ENCODE measurements around the gene GPR141.

The GPR141 gene

DNA sequence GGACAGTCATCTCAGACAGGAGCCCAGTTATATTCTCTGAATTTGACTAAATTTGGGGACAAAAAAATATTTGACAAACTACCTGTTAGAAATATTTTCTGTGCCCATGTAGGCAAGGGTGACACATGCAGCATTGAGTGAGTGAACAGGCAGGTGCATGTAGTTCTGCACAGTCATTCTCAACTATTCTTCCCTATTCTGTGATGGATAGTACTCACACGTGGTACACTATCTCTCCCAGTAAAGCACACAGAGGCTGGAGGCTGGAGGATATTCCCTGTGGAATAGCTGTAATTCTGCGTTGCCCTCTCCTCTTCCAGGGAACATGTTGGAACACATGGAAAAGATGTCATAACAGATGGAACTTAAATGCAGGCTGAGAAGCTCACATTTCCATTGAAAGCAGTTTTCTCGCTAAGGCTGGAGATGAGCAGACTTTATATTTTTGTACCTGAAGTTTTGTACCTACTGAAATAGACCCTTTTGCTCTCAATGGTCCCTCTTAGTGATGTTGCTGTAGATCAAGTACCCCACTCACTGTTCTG, 75.0 kb downstream of the GPR141 start:
- no peak overlapping the region for H3K27ac ChIP-seq (ENCODE audit: insufficient read depth in 1 of 2, low read depth in 1 of 2, low read length in 2 of 2, poor library complexity in 1 of 2, severe bottlenecking in 2 of 2)
- peaks cover 0 to 38% (median 16%) of the 10 kb centered on the region in 4 experiments for H3K4me1 ChIP-seq (ENCODE audit: control extremely low read depth in 1 of 4, control insufficient read depth in 4 of 4, insufficient read depth in 4 of 4, low read length in 3 of 4)
- H3K36me3 ChIP-seq (ENCODE audit: control insufficient read depth in 4 of 4, insufficient read depth in 4 of 4, low read length in 3 of 4) = peaks cover 0 to 1% (median 0%) of the 10 kb centered on the region in 4 experiments
- H3K27me3 ChIP-seq (replicated peaks in 2 of 5; ENCODE audit: control insufficient read depth in 4 of 5, insufficient read depth in 5 of 5, low read length in 4 of 5) = no peaks in the 10 kb centered on the region
- H3K4me3 ChIP-seq (ENCODE audit: control insufficient read depth in 1 of 7, extremely low read depth in 1 of 7, insufficient read depth in 4 of 7, low read depth in 2 of 7, low read length in 6 of 7) = no peak overlapping the region
- POLR2A ChIA-PET = no interaction called here
- CTCF ChIA-PET = interaction anchor here (1.6 to 1.7 kb wide), 2 partner anchors 26 to 73 kb away, joined by 5 to 6 read pairs; no protein-coding TSS in a partner anchor
- DNase-seq = peak in 2 of 3 donors; percentile 37 to 60
- no peaks in the 10 kb centered on the region for H3K9me3 ChIP-seq (ENCODE audit: control extremely low read depth in 1 of 5, control insufficient read depth in 4 of 5, insufficient read depth in 2 of 5, low read depth in 1 of 5, low read length in 4 of 5)
- 86% methylated on average over 2 of the region's 3 CpGs for WGBS (ENCODE audit: insufficient coverage)

DNA sequence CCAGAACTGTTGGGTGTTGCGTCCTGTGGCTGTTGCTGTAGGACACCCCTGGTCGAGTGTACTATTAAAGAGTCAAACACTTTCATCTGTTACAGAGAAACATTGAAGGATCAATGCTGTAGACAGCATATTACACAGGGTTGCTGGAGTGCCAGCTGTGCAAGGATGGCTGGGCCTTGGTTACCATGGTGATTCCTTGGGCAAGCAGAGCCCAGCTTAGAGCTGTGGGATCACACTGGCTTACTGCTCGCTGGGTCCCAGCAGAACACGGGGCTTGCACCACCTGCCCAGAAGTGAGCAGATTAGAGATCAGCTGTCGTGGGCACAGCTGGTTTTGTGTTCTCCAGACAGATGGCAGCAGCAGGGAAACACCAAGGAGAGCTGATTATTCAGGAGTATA, 76.0 kb downstream of the GPR141 start:
- DNase-seq = peak in 2 of 3 donors; percentile 31 to 51
- Histone ChIP-seq H3K27ac (ENCODE audit: insufficient read depth in 1 of 2, low read depth in 1 of 2, low read length in 2 of 2, poor library complexity in 1 of 2, severe bottlenecking in 2 of 2) (no peak overlapping the region), H3K36me3 (ENCODE audit: control insufficient read depth in 4 of 4, insufficient read depth in 4 of 4, low read length in 3 of 4) (peaks cover 0 to 3% (median 0%) of the 10 kb centered on the region in 4 experiments), H3K27me3 (replicated peaks in 2 of 5; ENCODE audit: control insufficient read depth in 4 of 5, insufficient read depth in 5 of 5, low read length in 4 of 5) (no peaks in the 10 kb centered on the region), H3K4me1 (ENCODE audit: control extremely low read depth in 1 of 4, control insufficient read depth in 4 of 4, insufficient read depth in 4 of 4, low read length in 3 of 4) (peaks cover 0 to 38% (median 16%) of the 10 kb centered on the region in 4 experiments), H3K4me3 (ENCODE audit: control insufficient read depth in 1 of 7, extremely low read depth in 1 of 7, insufficient read depth in 4 of 7, low read depth in 2 of 7, low read length in 6 of 7) (no peak overlapping the region), H3K9me3 (ENCODE audit: control extremely low read depth in 1 of 5, control insufficient read depth in 4 of 5, insufficient read depth in 2 of 5, low read depth in 1 of 5, low read length in 4 of 5) (peaks cover 0 to 2% (median 0%) of the 10 kb centered on the region in 5 experiments)
- ChIA-PET CTCF (no interaction called here), POLR2A (no interaction called here)
- WGBS (ENCODE audit: insufficient coverage) = 61% methylated on average over 3 of the region's 5 CpGs

- no CpG with 5 or more reads among the region's 4 CpGs for WGBS (ENCODE audit: insufficient coverage)
- Histone ChIP-seq H3K27ac (ENCODE audit: insufficient read depth in 1 of 2, low read depth in 1 of 2, low read length in 2 of 2, poor library complexity in 1 of 2, severe bottlenecking in 2 of 2) (no peak overlapping the region), H3K9me3 (ENCODE audit: control extremely low read depth in 1 of 5, control insufficient read depth in 4 of 5, insufficient read depth in 2 of 5, low read depth in 1 of 5, low read length in 4 of 5) (peaks cover 0 to 2% (median 0%) of the 10 kb centered on the region in 5 experiments), H3K36me3 (ENCODE audit: control insufficient read depth in 4 of 4, insufficient read depth in 4 of 4, low read length in 3 of 4) (peaks cover 0 to 3% (median 0%) of the 10 kb centered on the region in 4 experiments), H3K4me1 (ENCODE audit: control extremely low read depth in 1 of 4, control insufficient read depth in 4 of 4, insufficient read depth in 4 of 4, low read length in 3 of 4) (peaks cover 28 to 53% (median 39%) of the 10 kb centered on the region in 4 experiments), H3K4me3 (ENCODE audit: control insufficient read depth in 1 of 7, extremely low read depth in 1 of 7, insufficient read depth in 4 of 7, low read depth in 2 of 7, low read length in 6 of 7) (no peak overlapping the region), H3K27me3 (replicated peaks in 2 of 5; ENCODE audit: control insufficient read depth in 4 of 5, insufficient read depth in 5 of 5, low read length in 4 of 5) (no peaks in the 10 kb centered on the region)
- POLR2A ChIA-PET = no interaction called here
- DNase-seq = no peak
- CTCF ChIA-PET = no interaction called here
Observed at GRCh38 chr7:37765421-37765829, 81.9 kb downstream of the GPR141 start.

DNA sequence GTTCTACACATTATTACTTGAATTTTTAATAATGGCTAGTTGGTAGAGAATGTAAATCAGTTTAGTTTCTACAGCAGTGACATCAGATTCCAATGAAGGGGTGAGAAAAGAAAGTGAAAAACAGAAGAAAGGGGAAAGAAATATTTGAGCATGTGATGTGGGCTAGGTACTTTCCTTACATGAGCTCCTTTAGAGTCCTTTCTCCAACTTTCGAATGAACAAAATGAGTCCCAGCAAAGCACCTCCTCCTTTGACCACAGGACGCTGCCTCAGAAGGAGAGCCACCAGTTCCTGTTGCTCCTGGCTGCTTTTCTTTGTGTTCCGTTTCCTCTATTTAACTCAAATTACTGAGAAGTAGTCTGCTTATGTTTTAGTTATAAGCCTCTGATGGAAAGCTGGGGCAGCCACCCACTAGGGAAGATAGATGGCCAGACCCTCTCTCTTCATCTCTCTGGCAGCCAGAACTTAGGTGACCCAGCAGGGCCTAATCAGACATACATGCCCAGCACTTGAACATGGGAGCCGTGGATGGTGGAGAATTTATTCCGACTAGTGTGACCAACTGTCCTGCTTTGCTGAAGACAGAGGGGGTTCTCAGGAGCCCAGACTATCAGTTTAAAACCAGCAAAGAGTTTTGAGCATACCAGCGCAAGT, 82.4 kb downstream of the GPR141 start:
- H3K27ac ChIP-seq (ENCODE audit: insufficient read depth in 1 of 2, low read depth in 1 of 2, low read length in 2 of 2, poor library complexity in 1 of 2, severe bottlenecking in 2 of 2) = peak overlapping the region in 1 of 2 experiments; percentile 38
- peaks cover 0 to 3% (median 0%) of the 10 kb centered on the region in 4 experiments for H3K36me3 ChIP-seq (ENCODE audit: control insufficient read depth in 4 of 4, insufficient read depth in 4 of 4, low read length in 3 of 4)
- H3K27me3 ChIP-seq (replicated peaks in 2 of 5; ENCODE audit: control insufficient read depth in 4 of 5, insufficient read depth in 5 of 5, low read length in 4 of 5) = no peaks in the 10 kb centered on the region
- CTCF ChIA-PET = interaction anchor here (1.3 kb wide), 1 partner anchor 67 kb away, joined by 3 read pairs; no protein-coding TSS in a partner anchor
- POLR2A ChIA-PET = no interaction called here
- H3K9me3 ChIP-seq (ENCODE audit: control extremely low read depth in 1 of 5, control insufficient read depth in 4 of 5, insufficient read depth in 2 of 5, low read depth in 1 of 5, low read length in 4 of 5) = peaks cover 0 to 2% (median 0%) of the 10 kb centered on the region in 5 experiments
- peak; percentile 45 to 91 (median 89) for DNase-seq
- peaks cover 28 to 58% (median 39%) of the 10 kb centered on the region in 4 experiments for H3K4me1 ChIP-seq (ENCODE audit: control extremely low read depth in 1 of 4, control insufficient read depth in 4 of 4, insufficient read depth in 4 of 4, low read length in 3 of 4)
- peak overlapping the region in 2 of 7 experiments; percentile 35 to 37 for H3K4me3 ChIP-seq (ENCODE audit: control insufficient read depth in 1 of 7, extremely low read depth in 1 of 7, insufficient read depth in 4 of 7, low read depth in 2 of 7, low read length in 6 of 7)
- 50% methylated on average over 4 of the region's 6 CpGs for WGBS (ENCODE audit: insufficient coverage)

- WGBS (ENCODE audit: insufficient coverage) = no CpG with 5 or more reads among the region's 1 CpG
- Histone ChIP-seq H3K4me3 (ENCODE audit: control insufficient read depth in 1 of 7, extremely low read depth in 1 of 7, insufficient read depth in 4 of 7, low read depth in 2 of 7, low read length in 6 of 7) (no peak overlapping the region), H3K4me1 (ENCODE audit: control extremely low read depth in 1 of 4, control insufficient read depth in 4 of 4, insufficient read depth in 4 of 4, low read length in 3 of 4) (peaks cover 28 to 56% (median 32%) of the 10 kb centered on the region in 4 experiments), H3K9me3 (ENCODE audit: control extremely low read depth in 1 of 5, control insufficient read depth in 4 of 5, insufficient read depth in 2 of 5, low read depth in 1 of 5, low read length in 4 of 5) (peaks cover 0 to 2% (median 0%) of the 10 kb centered on the region in 5 experiments), H3K36me3 (ENCODE audit: control insufficient read depth in 4 of 4, insufficient read depth in 4 of 4, low read length in 3 of 4) (peaks cover 0 to 1% (median 0%) of the 10 kb centered on the region in 4 experiments), H3K27me3 (replicated peaks in 2 of 5; ENCODE audit: control insufficient read depth in 4 of 5, insufficient read depth in 5 of 5, low read length in 4 of 5) (no peaks in the 10 kb centered on the region), H3K27ac (ENCODE audit: insufficient read depth in 1 of 2, low read depth in 1 of 2, low read length in 2 of 2, poor library complexity in 1 of 2, severe bottlenecking in 2 of 2) (peak overlapping the region in 1 of 2 experiments; percentile 25)
- CTCF ChIA-PET = interaction anchor here (0.8 kb wide), 1 partner anchor 229 kb away, joined by 3 read pairs; no protein-coding TSS in a partner anchor
- DNase-seq = no peak
- POLR2A ChIA-PET = no interaction called here
Observed at GRCh38 chr7:37768611-37769010, 85.0 kb downstream of the GPR141 start.

GRCh38 chr7:37769291-37769690, 85.7 kb downstream of the GPR141 start:
- no peak overlapping the region for H3K4me3 ChIP-seq (ENCODE audit: control insufficient read depth in 1 of 7, extremely low read depth in 1 of 7, insufficient read depth in 4 of 7, low read depth in 2 of 7, low read length in 6 of 7)
- H3K36me3 ChIP-seq (ENCODE audit: control insufficient read depth in 4 of 4, insufficient read depth in 4 of 4, low read length in 3 of 4) = no peaks in the 10 kb centered on the region
- peak in 2 of 3 donors; percentile 51 to 75 for DNase-seq
- no peaks in the 10 kb centered on the region for H3K9me3 ChIP-seq (ENCODE audit: control extremely low read depth in 1 of 5, control insufficient read depth in 4 of 5, insufficient read depth in 2 of 5, low read depth in 1 of 5, low read length in 4 of 5)
- ChIA-PET CTCF (interaction anchor here (0.8 to 1.9 kb wide), 2 partner anchors 13 to 230 kb away, joined by 3 to 4 read pairs; no protein-coding TSS in a partner anchor), POLR2A (no interaction called here)
- 0% methylated on average over 1 of the region's 1 CpG for WGBS (ENCODE audit: insufficient coverage)
- H3K27ac ChIP-seq (ENCODE audit: insufficient read depth in 1 of 2, low read depth in 1 of 2, low read length in 2 of 2, poor library complexity in 1 of 2, severe bottlenecking in 2 of 2) = peak overlapping the region; percentile 0 to 18
- H3K27me3 ChIP-seq (replicated peaks in 2 of 5; ENCODE audit: control insufficient read depth in 4 of 5, insufficient read depth in 5 of 5, low read length in 4 of 5) = no peaks in the 10 kb centered on the region
- H3K4me1 ChIP-seq (ENCODE audit: control extremely low read depth in 1 of 4, control insufficient read depth in 4 of 4, insufficient read depth in 4 of 4, low read length in 3 of 4) = peaks cover 28 to 56% (median 32%) of the 10 kb centered on the region in 4 experiments

DNA sequence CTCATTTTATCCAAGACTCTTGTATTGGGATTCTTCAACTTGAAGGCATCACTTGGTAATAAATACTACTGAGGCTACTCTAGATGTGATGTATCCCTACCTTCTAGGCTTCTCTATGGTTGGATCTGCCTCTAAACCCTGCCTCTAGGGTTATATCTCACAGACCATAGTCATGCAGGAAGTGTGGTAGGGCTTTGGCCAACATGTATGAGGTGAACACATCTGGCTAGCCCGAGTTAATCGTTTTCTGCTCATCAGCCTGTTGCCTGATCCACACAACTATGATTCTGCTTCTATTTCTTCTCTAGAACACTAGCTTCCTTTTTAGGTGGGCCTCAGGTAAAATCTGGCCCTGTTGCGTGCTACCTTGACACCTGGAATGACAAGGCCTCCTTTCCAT, 86.2 kb downstream of the GPR141 start:
- WGBS (ENCODE audit: insufficient coverage) = 40% methylated on average over 2 of the region's 3 CpGs
- CTCF ChIA-PET = interaction anchor here (0.8 to 1.9 kb wide), 2 partner anchors 12 to 62 kb away, joined by 4 read pairs; no protein-coding TSS in a partner anchor
- H3K9me3 ChIP-seq (ENCODE audit: control extremely low read depth in 1 of 5, control insufficient read depth in 4 of 5, insufficient read depth in 2 of 5, low read depth in 1 of 5, low read length in 4 of 5) = no peaks in the 10 kb centered on the region
- H3K27ac ChIP-seq (ENCODE audit: insufficient read depth in 1 of 2, low read depth in 1 of 2, low read length in 2 of 2, poor library complexity in 1 of 2, severe bottlenecking in 2 of 2) = peak overlapping the region; percentile 0 to 18
- H3K4me1 ChIP-seq (ENCODE audit: control extremely low read depth in 1 of 4, control insufficient read depth in 4 of 4, insufficient read depth in 4 of 4, low read length in 3 of 4) = peaks cover 28 to 56% (median 32%) of the 10 kb centered on the region in 4 experiments
- H3K27me3 ChIP-seq (replicated peaks in 2 of 5; ENCODE audit: control insufficient read depth in 4 of 5, insufficient read depth in 5 of 5, low read length in 4 of 5) = no peaks in the 10 kb centered on the region
- DNase-seq = peak in 2 of 3 donors; percentile 54 to 67
- POLR2A ChIA-PET = no interaction called here
- H3K36me3 ChIP-seq (ENCODE audit: control insufficient read depth in 4 of 4, insufficient read depth in 4 of 4, low read length in 3 of 4) = no peaks in the 10 kb centered on the region
- no peak overlapping the region for H3K4me3 ChIP-seq (ENCODE audit: control insufficient read depth in 1 of 7, extremely low read depth in 1 of 7, insufficient read depth in 4 of 7, low read depth in 2 of 7, low read length in 6 of 7)
